Measurements from ENCODE around the gene FHL2. TPM values are rescaled to one million over a fixed set of nuclear protein-coding genes. Genes with fewer than 3 reads are reported as not detected.

Gene FHL2
- total and polyA plus RNA-seq, 2 of the 13 experiments (the other 11 are each of a cell fraction or from before 2014, with no cell fraction given): 1.9 to 74.8 TPM

DNA sequence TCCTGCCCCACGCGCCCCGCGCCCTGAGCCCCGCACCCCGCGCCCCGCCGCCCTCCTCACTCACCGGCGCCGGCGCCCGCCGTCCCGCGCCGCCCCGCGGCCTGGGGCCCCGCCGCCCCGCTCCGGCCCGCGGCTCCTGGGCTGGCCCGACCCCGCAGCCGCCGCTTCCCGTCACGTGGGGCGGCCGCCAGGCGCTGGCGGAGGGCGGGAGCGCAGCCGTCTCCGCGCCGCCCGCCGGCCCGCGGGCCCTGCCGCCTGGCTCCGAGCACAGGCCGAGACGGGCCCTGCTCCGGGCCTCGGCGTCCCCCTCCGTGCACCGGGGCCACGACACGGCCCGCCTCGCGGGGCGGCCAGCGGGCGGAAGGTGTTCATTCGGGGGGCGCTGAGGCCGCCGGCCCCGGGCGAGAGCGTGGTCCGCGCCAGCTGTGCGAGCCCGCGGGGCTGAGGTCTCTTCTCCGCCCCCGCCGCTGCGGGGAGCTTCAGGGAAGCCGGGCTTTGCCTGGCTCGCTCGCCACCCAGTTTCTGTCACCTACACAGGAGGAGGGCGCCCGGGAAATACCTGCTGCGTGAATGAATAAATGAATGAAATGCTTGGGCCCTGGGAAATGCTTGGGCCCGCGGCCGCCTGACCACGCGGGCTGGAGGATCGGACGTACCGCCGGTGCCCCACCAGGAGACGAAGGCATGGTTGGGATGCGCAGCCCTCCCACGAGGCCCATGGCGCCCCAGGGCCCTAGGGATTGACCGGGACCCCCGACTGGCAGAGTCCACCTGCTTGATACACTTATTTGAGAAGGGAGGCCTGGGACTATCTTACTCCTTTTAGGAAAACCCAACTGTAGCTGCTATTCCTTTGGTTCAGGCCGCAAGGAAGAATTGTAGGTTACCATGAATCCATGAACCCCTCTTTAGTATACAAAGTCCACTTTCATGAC is 69.0 kb downstream of the FHL2 start, which contains the start of gene TGFBRAP1 (continued):
- TF ChIP-seq, protein P1, sequence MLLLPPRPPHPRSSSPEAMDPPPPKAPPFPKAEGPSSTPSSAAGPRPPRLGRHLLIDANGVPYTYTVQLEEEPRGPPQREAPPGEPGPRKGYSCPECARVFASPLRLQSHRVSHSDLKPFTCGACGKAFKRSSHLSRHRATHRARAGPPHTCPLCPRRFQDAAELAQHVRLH (CRISPR knock-in tag; IDR thresholded peaks at IDR 0.05; ENCODE audit: borderline replicate concordance, low read depth): peak; percentile 57; the same call in 1 of the 2 replicates
- no peak for TF ChIP-seq NKX3-1 (CRISPR knock-in tag; IDR thresholded peaks at IDR 0.05)
- TF ChIP-seq, protein P2, sequence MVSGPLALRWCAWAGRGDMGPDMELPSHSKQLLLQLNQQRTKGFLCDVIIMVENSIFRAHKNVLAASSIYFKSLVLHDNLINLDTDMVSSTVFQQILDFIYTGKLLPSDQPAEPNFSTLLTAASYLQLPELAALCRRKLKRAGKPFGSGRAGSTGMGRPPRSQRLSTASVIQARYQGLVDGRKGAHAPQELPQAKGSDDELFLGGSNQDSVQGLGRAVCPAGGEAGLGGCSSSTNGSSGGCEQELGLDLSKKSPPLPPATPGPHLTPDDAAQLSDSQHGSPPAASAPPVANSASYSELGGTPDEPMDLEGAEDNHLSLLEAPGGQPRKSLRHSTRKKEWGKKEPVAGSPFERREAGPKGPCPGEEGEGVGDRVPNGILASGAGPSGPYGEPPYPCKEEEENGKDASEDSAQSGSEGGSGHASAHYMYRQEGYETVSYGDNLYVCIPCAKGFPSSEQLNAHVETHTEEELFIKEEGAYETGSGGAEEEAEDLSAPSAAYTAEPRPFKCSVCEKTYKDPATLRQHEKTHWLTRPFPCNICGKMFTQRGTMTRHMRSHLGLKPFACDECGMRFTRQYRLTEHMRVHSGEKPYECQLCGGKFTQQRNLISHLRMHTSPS (CRISPR knock-in tag; IDR thresholded peaks at IDR 0.05; ENCODE audit: low read depth): no peak
- TF ChIP-seq ZNF431 (CRISPR knock-in tag; IDR thresholded peaks at IDR 0.05; ENCODE audit: borderline replicate concordance, low read depth): no peak; the same call in 1 of the 2 replicates
- no peak for TF ChIP-seq PHF5A (CRISPR knock-in tag; IDR thresholded peaks at IDR 0.05; ENCODE audit: low read depth, unreplicated experiment)
- TF ChIP-seq ZNF550 (CRISPR knock-in tag; IDR thresholded peaks at IDR 0.05; ENCODE audit: borderline replicate concordance): 0 out of 2 replicates have a peak, but pooled peaks have one; percentile 65
- TF ChIP-seq KAT2B (IDR thresholded peaks at IDR 0.05; ENCODE audit: borderline replicate concordance, low read depth, low read length): no peak
- no peak for TF ChIP-seq ZNF660 (CRISPR knock-in tag; IDR thresholded peaks at IDR 0.05; ENCODE audit: borderline replicate concordance, low read depth)
- no peak for TF ChIP-seq RCOR2 (CRISPR knock-in tag; IDR thresholded peaks at IDR 0.05)
- TF ChIP-seq TBP (CRISPR knock-in tag; IDR thresholded peaks at IDR 0.05): no peak
- TF ChIP-seq SRF (IDR thresholded peaks at IDR 0.05; ENCODE audit: low read depth, low read length): no peak
- TF ChIP-seq, protein P3, sequence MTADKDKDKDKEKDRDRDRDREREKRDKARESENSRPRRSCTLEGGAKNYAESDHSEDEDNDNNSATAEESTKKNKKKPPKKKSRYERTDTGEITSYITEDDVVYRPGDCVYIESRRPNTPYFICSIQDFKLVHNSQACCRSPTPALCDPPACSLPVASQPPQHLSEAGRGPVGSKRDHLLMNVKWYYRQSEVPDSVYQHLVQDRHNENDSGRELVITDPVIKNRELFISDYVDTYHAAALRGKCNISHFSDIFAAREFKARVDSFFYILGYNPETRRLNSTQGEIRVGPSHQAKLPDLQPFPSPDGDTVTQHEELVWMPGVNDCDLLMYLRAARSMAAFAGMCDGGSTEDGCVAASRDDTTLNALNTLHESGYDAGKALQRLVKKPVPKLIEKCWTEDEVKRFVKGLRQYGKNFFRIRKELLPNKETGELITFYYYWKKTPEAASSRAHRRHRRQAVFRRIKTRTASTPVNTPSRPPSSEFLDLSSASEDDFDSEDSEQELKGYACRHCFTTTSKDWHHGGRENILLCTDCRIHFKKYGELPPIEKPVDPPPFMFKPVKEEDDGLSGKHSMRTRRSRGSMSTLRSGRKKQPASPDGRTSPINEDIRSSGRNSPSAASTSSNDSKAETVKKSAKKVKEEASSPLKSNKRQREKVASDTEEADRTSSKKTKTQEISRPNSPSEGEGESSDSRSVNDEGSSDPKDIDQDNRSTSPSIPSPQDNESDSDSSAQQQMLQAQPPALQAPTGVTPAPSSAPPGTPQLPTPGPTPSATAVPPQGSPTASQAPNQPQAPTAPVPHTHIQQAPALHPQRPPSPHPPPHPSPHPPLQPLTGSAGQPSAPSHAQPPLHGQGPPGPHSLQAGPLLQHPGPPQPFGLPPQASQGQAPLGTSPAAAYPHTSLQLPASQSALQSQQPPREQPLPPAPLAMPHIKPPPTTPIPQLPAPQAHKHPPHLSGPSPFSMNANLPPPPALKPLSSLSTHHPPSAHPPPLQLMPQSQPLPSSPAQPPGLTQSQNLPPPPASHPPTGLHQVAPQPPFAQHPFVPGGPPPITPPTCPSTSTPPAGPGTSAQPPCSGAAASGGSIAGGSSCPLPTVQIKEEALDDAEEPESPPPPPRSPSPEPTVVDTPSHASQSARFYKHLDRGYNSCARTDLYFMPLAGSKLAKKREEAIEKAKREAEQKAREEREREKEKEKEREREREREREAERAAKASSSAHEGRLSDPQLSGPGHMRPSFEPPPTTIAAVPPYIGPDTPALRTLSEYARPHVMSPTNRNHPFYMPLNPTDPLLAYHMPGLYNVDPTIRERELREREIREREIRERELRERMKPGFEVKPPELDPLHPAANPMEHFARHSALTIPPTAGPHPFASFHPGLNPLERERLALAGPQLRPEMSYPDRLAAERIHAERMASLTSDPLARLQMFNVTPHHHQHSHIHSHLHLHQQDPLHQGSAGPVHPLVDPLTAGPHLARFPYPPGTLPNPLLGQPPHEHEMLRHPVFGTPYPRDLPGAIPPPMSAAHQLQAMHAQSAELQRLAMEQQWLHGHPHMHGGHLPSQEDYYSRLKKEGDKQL (CRISPR knock-in tag; IDR thresholded peaks at IDR 0.05; ENCODE audit: low read depth): no peak
- peak; percentile 82; the same call in 1 of the 2 replicates for TF ChIP-seq TMF1 (CRISPR knock-in tag; IDR thresholded peaks at IDR 0.05; ENCODE audit: low read depth)
- TF ChIP-seq, protein P4, sequence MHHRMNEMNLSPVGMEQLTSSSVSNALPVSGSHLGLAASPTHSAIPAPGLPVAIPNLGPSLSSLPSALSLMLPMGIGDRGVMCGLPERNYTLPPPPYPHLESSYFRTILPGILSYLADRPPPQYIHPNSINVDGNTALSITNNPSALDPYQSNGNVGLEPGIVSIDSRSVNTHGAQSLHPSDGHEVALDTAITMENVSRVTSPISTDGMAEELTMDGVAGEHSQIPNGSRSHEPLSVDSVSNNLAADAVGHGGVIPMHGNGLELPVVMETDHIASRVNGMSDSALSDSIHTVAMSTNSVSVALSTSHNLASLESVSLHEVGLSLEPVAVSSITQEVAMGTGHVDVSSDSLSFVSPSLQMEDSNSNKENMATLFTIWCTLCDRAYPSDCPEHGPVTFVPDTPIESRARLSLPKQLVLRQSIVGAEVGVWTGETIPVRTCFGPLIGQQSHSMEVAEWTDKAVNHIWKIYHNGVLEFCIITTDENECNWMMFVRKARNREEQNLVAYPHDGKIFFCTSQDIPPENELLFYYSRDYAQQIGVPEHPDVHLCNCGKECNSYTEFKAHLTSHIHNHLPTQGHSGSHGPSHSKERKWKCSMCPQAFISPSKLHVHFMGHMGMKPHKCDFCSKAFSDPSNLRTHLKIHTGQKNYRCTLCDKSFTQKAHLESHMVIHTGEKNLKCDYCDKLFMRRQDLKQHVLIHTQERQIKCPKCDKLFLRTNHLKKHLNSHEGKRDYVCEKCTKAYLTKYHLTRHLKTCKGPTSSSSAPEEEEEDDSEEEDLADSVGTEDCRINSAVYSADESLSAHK (CRISPR knock-in tag; IDR thresholded peaks at IDR 0.05; ENCODE audit: borderline replicate concordance): no peak; the same call in 1 of the 2 replicates
- TF ChIP-seq POLR2AphosphoS5 (IDR thresholded peaks at IDR 0.05; ENCODE audit: low read depth, low read length): no peak; the same call in none of the 2 replicates
- TF ChIP-seq, protein P5, sequence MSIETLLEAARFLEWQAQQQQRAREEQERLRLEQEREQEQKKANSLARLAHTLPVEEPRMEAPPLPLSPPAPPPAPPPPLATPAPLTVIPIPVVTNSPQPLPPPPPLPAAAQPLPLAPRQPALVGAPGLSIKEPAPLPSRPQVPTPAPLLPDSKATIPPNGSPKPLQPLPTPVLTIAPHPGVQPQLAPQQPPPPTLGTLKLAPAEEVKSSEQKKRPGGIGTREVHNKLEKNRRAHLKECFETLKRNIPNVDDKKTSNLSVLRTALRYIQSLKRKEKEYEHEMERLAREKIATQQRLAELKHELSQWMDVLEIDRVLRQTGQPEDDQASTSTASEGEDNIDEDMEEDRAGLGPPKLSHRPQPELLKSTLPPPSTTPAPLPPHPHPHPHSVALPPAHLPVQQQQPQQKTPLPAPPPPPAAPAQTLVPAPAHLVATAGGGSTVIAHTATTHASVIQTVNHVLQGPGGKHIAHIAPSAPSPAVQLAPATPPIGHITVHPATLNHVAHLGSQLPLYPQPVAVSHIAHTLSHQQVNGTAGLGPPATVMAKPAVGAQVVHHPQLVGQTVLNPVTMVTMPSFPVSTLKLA (IDR thresholded peaks at IDR 0.05): no peak

All from HepG2 (cell line).